HG03558 (cell line): ENCODE measurements around the gene DDIT4.
"Not testable (repeated sequence)": the region's sequence is repeated elsewhere in the genome, so short reads cannot be mapped to it uniquely, and the experiment has no call there.

Experiments used
- ATAC-seq: cut with Tn5 transposase; IDR thresholded peaks from one replicate; pipeline ENCODE4 v1.9.1; 2021; ENCODE audit warnings: moderate number of reproducible peaks; ENCODE audit not compliant: unreplicated experiment; ENCODE audit errors: extremely low read depth

The DDIT4 gene, protein sequence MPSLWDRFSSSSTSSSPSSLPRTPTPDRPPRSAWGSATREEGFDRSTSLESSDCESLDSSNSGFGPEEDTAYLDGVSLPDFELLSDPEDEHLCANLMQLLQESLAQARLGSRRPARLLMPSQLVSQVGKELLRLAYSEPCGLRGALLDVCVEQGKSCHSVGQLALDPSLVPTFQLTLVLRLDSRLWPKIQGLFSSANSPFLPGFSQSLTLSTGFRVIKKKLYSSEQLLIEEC

DNA sequence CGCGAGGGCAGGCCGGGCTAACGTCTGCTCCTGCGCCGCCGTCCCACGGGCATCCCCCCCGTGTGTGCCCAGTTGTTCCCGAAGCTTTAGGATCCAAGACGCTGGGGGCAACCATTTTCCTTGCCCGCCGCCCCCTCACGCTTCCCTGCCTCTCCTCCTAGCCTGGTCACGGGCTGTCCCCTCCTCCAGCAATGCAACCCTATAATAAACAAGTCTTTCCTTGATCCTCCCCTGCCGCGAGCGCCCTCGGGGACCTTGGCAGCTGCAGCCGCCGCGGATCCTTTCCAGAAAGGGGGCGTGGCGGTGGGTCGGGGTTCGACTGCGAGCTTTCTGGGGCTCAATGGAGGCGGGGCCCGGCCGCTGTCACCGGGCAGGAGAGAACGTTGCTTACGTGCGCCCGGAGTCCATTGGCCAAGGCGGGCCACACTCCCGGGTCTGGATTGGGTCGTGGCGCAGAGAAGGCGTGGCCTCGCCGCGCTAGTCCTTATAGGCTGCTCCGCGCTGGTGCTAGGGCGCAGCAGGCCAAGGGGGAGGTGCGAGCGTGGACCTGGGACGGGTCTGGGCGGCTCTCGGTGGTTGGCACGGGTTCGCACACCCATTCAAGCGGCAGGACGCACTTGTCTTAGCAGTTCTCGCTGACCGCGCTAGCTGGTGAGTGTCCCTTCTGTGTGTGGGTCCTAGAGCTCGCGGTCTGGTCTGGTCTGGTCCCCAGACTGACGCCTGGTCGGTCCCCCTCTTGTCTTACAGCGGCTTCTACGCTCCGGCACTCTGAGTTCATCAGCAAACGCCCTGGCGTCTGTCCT lies at the start of gene DDIT4:
TSS of gene DDIT4 (plus strand) at position 515 of the 803 bp plus-strand sequence. CDS start 293 bp downstream, outside the sequence.
- ATAC-seq = peak; percentile 74

DNA sequence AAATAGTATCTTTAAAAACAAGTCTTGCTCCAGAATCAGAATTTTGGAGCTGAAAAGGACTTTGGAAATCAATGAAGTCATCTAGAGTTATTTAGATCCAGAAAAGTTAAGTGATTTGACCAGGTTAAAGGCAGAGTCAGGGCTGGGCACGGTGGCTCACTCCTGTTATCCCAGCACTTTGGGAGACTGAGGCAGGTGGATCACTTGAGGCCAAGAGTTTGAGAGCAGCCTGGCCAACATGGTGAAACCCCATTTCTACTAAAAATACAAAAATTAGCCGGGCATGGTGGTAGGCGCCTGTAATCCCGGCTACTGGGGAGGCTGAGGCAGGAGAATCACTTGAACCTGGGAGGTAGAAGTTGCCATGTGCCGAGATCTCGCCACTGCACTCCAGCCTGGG lies 49.5 kb upstream of the DDIT4 start:
- not testable (repeated sequence) for ATAC-seq

DNA sequence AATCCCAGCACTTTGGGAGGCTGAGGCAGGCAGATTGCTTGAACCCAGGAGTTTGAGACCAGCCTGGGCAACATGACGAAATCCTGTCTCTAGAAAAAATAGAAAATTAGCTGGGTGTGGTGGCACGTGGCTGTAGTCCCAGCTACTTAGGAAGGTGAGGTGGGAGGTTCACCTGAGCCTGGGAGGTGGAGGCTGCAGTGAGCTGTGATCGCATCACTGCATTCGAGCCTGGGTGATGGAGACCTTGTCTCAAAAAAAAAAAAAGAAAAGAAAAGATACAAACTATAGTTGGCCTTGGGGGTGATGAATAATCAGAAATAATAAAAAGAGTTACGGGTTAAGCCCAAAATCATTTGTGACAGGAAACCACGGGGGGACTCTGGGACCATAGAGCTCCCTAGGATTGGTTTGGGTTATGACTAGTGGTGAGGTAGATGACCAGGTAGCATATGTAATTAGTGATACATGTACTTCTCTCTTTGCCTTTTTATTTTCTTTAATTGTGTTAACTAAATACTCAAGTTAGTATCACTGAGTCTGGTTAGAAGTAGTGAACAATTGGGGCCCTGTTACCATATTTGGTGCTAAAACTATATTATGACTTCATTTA lies 47.2 kb upstream of the DDIT4 start:
- ATAC-seq = no peak

DNA sequence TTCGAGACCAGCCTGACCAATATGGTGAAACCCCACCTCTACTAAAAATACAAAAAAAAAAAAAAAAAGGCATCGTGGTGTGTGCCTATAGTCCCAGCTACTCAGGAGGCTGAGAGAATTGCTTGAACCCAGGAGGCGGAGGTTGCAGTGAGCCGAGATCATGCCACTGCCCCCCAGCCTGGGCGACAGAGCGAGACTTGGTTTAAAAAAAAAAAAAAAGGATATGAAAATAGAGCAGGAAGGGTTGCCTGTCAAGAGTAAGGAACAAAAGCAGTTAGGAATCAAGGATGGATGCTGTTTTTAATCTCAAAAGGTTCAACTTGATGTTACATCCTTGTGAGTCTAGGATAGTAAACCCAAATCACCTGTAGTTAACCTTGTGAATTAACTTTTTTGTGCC lies 45.9 kb upstream of the DDIT4 start:
- no peak for ATAC-seq

DNA sequence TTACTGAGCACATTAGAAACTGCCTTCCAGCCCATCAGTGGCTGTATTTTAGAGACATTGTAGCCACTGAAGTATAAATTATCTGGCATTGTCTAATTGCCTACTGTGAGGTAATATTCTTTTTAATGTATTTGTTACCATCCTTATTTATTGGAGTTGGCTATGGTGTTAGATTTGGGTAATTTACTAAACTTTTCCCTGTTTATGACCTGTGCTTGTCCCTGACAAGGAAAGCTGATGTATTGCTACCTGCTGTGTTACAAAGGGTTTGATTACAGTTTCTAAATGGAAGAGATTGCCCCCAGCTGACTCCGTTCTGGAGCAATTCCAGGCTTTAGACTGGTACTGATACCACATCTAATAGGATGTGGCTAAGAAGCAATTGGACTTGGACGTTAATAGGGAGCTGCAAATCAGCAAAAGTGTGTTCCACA lies 45.4 kb upstream of the DDIT4 start:
- ATAC-seq = no peak

DNA sequence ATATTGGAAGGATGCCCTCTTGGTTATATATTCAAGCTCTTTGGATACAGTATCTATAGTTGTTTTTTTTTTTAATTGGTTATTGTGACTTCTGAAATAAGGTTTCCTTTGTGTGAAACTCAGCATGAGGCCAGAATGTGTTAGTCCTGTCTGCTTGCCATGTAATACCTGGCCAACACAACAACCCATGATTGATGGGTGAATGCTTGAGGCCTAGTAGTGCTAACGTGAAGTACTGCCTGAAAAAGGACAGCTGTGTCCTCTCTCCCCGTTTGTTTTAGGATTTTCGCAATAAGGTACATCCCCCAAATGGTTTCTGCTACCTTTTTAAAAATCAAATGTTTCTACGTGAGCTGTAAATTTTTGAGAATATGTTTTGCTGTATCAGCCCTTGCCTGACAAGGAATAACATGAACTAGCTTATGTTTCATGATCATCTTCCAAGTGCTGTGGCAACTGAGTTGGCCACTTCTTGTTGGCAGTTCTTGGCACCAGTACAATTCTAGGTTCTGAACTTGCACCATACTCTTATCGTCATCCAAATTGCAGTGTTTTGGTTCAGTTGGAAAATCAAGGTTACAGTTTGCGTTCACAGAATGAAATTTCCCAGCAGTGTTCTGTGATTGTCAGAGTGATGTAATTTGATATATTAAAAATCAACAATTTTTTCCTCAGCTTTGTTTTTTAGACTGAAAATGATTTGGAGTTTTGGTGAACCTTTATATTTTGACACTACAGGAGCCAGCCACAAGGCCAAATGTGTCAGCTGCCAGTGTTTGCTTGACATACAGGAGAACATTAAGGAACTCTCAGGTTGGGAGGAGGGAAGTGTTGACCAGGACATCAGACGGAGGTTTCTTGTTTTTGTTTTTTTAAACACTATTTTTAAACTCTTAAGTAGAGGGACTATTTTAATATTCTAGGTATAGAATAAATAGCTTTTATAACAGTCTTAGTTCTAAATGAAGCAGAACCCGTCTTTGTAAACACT lies 44.2 kb upstream of the DDIT4 start:
- no peak for ATAC-seq

DNA sequence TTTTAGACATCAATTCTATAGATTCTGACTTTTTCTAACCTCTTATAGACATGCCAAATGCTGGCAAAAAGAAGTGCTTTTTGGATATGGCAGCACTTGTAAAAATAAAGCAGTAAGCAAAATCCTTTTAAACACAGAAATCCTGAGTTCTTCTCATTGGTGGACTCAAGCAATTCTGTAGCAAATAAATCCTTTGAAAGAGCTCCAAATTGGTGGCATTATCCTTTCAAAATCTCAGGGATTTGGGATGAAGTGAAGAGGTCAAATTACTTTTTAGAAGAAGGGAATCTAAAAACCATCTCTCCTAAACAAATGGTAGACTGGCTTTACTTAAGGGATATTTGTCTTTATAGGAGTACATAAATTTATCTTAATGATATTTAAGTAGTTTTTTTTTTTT lies 40.1 kb upstream of the DDIT4 start:
- no peak for ATAC-seq

DNA sequence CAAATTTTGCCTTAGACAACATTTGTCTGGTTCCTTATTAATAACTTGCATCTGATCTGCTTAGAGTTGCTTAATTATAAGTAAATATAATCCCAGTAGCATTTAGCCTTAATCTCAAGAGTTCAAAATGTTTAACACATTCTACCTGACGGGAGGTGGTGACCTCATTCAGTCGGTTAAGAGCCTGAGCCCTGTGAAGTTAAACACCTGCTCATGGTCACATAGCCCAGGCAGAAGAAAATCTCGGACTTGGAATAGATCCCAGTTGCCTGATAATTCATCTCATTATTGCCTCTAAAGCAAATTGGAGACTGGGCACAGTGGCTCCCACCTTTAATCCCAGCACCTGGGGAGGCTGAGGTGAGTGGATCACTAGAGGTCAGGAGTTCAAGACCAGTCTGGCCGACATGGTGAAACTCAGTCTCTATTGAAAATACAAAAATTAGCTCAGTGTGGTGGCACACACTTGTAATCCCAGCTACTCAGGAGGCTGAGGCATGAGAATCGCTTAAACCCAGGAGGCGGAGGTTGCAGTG lies 39.1 kb upstream of the DDIT4 start:
- ATAC-seq = no peak

DNA sequence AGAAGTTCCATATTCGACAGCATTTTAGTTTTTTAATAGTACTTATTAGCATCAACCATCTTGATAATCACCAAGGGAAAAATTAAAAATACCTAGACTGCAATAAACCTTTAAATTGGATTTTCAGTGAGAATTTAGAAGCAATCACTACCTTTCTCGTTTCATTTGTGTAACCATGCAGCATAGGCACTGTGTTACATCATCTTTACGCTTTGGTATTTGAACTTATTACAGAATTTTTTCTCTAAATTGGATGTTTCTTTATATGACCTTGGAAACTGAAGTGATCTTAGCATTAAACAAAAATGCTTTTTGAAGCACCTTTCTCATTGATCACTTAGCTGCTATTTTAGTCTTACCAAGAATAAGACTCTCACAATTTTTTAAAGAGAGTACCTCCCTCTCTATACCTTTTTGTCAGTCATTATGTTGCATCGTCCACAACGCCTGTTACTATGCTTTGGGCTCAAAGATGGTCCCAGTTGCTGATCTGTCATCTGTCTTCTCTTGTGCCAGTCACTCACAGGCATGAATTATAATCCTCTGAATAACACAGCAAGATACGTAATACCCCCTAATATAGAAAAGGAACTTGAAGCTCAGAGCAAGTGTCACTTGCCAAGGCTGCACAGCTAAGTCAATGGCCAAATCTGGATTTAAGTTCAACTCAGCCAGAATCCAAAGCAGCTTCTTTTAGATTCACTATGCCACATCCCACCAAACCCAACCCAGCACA lies 38.0 kb upstream of the DDIT4 start:
- ATAC-seq = no peak

DNA sequence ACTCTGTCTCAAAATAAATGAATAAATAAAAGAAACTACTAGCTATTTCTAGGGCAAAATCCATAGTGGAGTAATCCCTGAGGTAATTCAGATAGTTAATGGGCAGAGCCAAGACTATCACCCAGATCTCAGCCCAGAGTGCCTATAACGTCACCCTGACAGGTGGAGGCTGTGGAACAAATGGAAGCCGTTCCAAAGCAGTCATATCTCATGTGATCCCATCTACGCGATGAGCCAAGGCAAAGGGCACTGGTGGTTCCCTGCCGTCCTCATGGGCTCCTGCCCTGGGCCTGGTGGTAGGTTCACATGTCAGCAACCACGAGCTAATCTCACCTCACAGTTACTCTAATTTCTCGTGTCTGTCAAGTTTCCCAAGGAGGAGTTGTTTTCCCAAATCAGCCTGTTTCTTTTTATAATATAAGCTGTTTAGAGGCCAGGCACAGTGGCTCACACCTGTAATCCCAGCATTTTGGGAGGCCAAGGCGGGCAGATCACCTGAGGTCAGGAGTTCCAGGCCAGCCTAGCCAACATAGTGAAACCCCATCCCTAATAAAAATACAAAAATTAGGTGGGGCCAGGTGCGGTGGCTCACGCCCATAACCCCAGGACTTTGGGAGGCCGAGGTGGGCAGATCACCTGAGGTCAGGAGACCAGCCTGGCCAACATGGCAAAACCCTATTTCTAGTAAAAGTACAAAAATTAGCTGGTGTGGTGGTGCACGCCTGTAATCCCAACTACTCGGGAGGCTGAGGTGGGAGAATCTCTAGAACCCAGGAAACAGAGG lies 35.1 kb upstream of the DDIT4 start:
- ATAC-seq = no peak

DNA sequence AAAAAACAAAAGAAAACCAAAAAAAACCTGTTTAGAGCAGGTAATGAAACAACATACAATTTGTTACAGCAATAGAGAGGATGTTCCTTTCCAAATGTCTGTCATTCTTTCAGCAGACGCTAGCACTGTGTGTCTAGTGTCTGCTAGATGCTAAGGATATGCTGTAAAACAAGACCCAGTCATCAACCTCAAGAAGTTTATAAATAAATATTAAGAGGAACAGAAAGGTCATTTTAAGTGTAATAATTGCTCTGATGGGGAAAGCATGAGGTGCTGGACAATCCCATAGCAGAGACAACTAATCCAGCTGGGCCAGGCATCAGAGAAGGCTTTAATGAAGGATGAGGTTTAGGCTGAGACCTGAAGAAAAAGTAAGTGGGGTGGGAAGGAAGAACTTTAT lies 34.3 kb upstream of the DDIT4 start:
- no peak for ATAC-seq

DNA sequence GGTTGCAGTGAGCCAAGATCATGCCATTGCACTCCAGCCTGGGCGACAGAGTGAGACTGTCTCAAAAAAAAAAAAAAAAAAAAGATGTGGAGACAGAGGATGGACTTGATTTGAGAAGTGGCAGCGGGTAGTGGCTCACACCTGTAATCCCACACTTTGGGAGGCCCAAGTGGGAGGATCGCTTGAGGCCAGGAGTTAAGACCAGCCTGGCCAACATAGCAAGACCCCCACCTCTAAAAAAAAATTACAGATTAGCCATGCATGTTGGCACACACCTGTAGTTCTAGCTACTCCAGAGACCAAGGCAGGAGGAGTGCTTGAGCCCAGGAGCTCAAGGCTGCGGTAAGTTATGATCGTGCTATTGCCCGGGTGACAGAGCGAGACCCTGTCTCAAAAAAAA lies 33.4 kb upstream of the DDIT4 start:
- no peak for ATAC-seq

DNA sequence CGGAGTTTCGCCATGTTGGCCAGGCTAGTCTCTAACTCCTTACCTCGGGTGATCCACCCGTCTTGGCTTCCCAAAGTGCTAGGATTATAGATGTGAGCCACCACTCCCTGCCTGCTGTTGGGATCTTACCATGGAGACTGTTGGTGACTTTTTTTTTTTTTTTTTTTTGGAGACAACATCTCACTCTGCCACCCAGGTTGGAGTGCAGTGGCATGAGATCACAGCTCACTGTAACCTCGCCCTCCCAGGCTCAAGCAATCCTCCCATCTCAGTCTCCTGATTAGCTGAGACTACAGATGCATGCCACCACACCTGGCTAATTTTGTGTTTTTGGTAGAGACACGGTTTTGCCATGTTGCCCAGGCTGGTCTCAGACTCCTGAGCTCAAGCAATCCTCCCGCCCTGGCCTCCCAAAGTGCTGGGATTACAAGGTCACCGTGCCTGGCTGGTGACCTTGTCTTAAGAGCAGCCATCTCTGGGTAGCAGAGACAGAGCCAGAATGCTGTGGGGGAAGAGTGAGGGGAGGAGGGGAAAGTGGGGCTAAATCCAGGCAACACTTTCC lies 32.0 kb upstream of the DDIT4 start:
- ATAC-seq = no peak

DNA sequence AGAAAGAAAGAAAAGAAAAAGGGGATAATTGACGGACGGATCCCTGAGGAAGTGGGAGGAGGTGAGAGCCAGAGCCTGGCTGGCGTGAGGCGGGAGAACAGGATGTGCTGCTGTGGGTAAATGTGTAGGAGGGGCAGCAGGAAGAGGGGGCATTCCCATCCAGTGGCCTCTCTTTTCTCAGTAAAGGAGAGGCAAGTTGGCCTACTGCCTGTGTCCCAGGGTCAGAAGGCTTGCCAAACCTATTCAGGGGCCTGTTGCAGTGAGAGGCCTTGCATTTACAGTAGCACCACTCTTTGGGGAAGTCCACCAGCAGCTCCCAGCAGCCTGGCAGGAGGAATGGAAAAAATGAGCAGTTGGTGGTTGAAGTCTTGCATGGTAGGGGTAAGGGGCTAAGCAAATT lies 31.0 kb upstream of the DDIT4 start:
- ATAC-seq = no peak

DNA sequence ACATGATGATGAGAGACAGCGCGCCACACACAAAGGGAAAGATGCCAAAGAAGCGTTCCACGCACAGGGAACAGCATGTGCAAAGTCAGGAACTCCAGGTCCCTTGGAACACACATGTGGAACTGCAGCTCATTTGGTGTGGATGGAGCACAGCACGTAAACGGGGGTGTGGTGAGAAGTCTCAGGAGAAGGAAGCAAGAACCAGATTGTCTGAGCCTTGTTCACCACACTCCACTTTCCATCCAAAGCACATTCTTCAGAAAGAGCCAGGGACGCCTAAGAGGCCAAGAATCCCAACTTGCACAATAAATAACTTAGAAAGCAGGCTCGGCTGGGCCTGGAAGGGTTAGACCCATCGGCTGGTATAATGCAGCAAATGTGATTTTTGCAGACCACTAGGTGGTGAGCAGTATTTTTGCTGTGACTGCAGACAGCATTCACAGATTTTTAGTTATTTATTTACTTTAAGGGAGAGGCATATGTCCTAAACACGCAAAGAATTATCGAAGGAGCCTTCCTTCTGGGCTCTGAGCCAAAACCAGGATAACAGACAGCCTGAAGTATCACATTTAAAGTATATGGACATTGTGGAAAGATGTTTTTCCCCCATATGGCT lies 29.8 kb upstream of the DDIT4 start:
- ATAC-seq = no peak

DNA sequence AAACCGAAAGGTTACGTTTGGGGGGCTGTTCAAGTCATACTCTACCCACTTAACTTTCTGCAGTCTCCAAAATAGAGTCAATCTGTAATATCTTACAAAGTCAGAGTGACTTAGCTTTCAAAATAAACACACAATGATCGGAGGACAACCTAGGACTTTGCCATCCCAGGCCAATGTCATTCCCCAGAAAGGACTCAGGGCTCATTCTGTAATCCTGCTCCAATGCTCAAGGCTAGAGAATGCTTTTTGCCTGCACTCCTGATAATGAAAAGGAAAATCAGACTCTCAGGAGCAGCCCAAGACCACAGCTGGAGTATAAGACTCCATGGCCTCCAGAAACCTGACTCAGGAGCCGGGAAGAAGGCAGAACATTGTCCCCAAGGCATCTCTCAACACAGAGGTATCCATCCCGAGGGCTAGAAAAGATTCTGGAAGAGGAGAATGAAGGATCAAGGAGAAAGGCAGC lies 29.1 kb upstream of the DDIT4 start:
- ATAC-seq = no peak

DNA sequence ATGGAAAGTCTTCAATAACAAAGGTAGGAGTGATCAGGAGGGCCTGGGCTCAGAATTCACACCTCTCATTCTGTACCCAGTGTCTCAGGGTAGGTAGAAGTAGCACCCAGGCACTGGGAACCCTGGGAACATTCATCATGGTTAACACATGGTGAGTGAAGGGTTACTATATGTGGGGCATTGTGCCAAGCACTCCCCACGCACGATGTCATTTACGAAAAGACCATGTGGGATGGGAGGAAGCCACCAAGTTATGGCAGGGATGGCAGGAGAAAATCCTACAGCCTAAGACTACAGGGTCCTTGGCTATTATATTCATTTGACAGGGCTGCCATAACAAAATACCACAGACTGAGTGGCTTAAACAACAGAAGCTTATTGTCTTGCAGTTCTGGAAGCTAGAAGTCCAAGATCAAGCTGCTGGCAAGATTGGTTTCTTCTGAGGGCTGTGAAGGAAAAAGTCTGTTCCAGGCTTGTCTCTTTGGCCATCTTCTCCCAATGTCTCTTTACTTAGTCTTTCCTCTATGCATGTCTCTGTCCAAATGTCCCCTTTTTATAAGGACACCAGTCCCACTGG lies 27.7 kb upstream of the DDIT4 start:
- ATAC-seq = no peak
